Esophagus squamous epithelium (tissue), 5 donors: ENCODE results near the gene KMT2E. TPM values are rescaled to one million over a fixed set of nuclear protein-coding genes. Genes with fewer than 3 reads are reported as not detected.

Experiments
- DNase-seq: peaks from one replicate; lab custom pipeline; 2025; lab: John Stamatoyannopoulos, UW
- H3K27ac ChIP-seq, 4 donors: fragments of 200-600 bp; sonication (generic); one replicate each; pipeline ENCODE4 v1.5.1; 2016 to 2019; ENCODE audit warnings: mild to moderate bottlenecking in 1 of 4
- H3K27me3 ChIP-seq, 4 donors: fragments of 200-600 bp; sonication (generic); 1 replicate in 3 of 4; 2 replicates in 1 of 4; pipeline versions ENCODE4 v1.5.1 to v1.6.0; 2017 to 2021; ENCODE audit warnings: antibody characterized with exemption in 1 of 4
- H3K36me3 ChIP-seq, 3 donors: fragments of 200-600 bp; sonication (generic); one replicate each; pipeline ENCODE4 v1.5.1; 2016 to 2019
- H3K4me1 ChIP-seq, 3 donors: fragments of 200-600 bp; sonication (generic); one replicate each; pipeline ENCODE4 v1.5.1; 2017 to 2019
- H3K4me3 ChIP-seq, 4 donors: fragments of 200-600 bp; sonication (generic); 1 replicate in 3 of 4; 2 replicates in 1 of 4; pipeline ENCODE4 v1.5.1; 2016 to 2019; ENCODE audit warnings: mild to moderate bottlenecking in 2 of 4, moderate library complexity in 1 of 4
- H3K9me3 ChIP-seq, 3 donors: fragments of 200-600 bp; sonication (generic); one replicate each; pipeline ENCODE4 v1.5.1; 2016 to 2019
- CTCF ChIP-seq, 6 experiments: fragments of 450-650 bp in 4 of 6; fragments of 200-600 bp in 2 of 6; sonication (generic) in 2 of 6; IDR thresholded peaks; one replicate each; pipeline ENCODE4 v1.5.1; 2016 to 2019; ENCODE audit warnings: antibody characterized with exemption in 6 of 6, mild to moderate bottlenecking in 4 of 6, moderate library complexity in 4 of 6
- POLR2A ChIP-seq, 4 donors: fragments of 450-650 bp; IDR thresholded peaks; one replicate each; pipeline ENCODE4 v1.6.1; 2017; ENCODE audit warnings: antibody characterized with exemption in 4 of 4, mild to moderate bottlenecking in 4 of 4, moderate library complexity in 3 of 4
- WGBS, 2 donors: methylation state at CpG; one replicate each; pipeline ENCODE4 v1.1.5; 2018; 5-methylcytosine and 5-hydroxymethylcytosine counted together
- intact Hi-C: fragments of 100-400 bp; cut with DNase I; formaldehyde crosslinking; loops from one replicate; pipeline ENCODE4 v1.15.0; 2022
- total RNA-seq, 4 donors: library from RNA; depleted of rRNA; stranded (reverse); fragments of >200 nt; gene quantifications; one replicate each; pipeline ENCODE4 v1.1.0, GENCODE V29; 2016
- donor health status: DM: yes; HTN: yes; CAD: no.

Gene KMT2E
- total RNA-seq, 4 donors from 2014 or later, result 37.2 to 80.5 (median 54.4) TPM

GRCh38 chr7:105016068-105016708 is 2.2 kb downstream of the KMT2E start:
- H3K4me1 ChIP-seq, result peaks cover 23 to 59% (median 24%) of the 10 kb centered on the region in 3 donors
- WGBS, 2 donors, result 10 to 12% methylated on average over 3 of the region's 3 CpGs
- TF ChIP-seq CTCF (IDR thresholded peaks at IDR 0.05), result no peak
- no peak for TF ChIP-seq POLR2A (IDR thresholded peaks at IDR 0.05)
- no peaks in the 10 kb centered on the region for H3K9me3 ChIP-seq
- no peaks in the 10 kb centered on the region for H3K27me3 ChIP-seq
- intact Hi-C loops, result no loop called here
- peak overlapping the region; percentile 99 to 100 (median 100) for H3K27ac ChIP-seq
- H3K4me3 ChIP-seq, result peak overlapping the region; percentile 73 to 96 (median 93)
- no peak for DNase-seq
- H3K36me3 ChIP-seq, result no peaks in the 10 kb centered on the region

- H3K36me3 ChIP-seq, result no peaks in the 10 kb centered on the region
- 4 to 13% methylated on average over 5 of the region's 5 CpGs for WGBS, 2 donors
- H3K4me3 ChIP-seq, result peak overlapping the region; percentile 73 to 96 (median 93)
- intact Hi-C loops, result no loop called here
- H3K27ac ChIP-seq, result peak overlapping the region; percentile 99 to 100 (median 100)
- no peaks in the 10 kb centered on the region for H3K9me3 ChIP-seq
- H3K27me3 ChIP-seq, result no peaks in the 10 kb centered on the region
- no peak for TF ChIP-seq CTCF (IDR thresholded peaks at IDR 0.05)
- no peak for TF ChIP-seq POLR2A (IDR thresholded peaks at IDR 0.05)
- no peak for DNase-seq
- peaks cover 26 to 65% (median 32%) of the 10 kb centered on the region in 3 donors for H3K4me1 ChIP-seq
Measured at GRCh38 chr7:105016709-105017656, 3.0 kb downstream of the KMT2E start.

GRCh38 chr7:105017657-105018365 is 3.8 kb downstream of the KMT2E start:
- no peaks in the 10 kb centered on the region for H3K9me3 ChIP-seq
- peak overlapping the region in 3 of 4 donors; percentile 91 to 96 (median 95) for H3K4me3 ChIP-seq
- no peak for DNase-seq
- no peaks in the 10 kb centered on the region for H3K27me3 ChIP-seq
- H3K4me1 ChIP-seq, result peaks cover 26 to 73% (median 37%) of the 10 kb centered on the region in 3 donors
- WGBS, 2 donors, result 1 to 5% methylated on average over 4 of the region's 4 CpGs
- no peaks in the 10 kb centered on the region for H3K36me3 ChIP-seq
- intact Hi-C loops, result no loop called here
- TF ChIP-seq CTCF (IDR thresholded peaks at IDR 0.05), result no peak
- TF ChIP-seq POLR2A (IDR thresholded peaks at IDR 0.05), result no peak
- H3K27ac ChIP-seq, result peak overlapping the region in 2 of 4 donors; percentile 99 to 100

GRCh38 chr7:105019269-105019668 is 5.3 kb downstream of the KMT2E start:
- Histone ChIP-seq H3K4me1 (peaks cover 26 to 88% (median 45%) of the 10 kb centered on the region in 3 donors), H3K36me3 (no peaks in the 10 kb centered on the region), H3K27ac (peak overlapping the region in 1 of 4 donors; percentile 100), H3K9me3 (no peaks in the 10 kb centered on the region), H3K27me3 (no peaks in the 10 kb centered on the region), H3K4me3 (peak overlapping the region in 1 of 4 donors; percentile 14)
- no peak for TF ChIP-seq CTCF (IDR thresholded peaks at IDR 0.05)
- intact Hi-C loops, result no loop called here
- 18 to 24% methylated on average over 3 of the region's 3 CpGs for WGBS, 2 donors
- DNase-seq, result no peak
